ENCODE results near the gene ABCB1.
A peak's percentile ranks its signal among the peaks of the same experiment; 100 is the strongest.
"Not testable (repeated sequence)": the region's sequence is repeated elsewhere in the genome, so short reads cannot be mapped to it uniquely, and the experiment has no call there.

Gene ABCB1

DNA sequence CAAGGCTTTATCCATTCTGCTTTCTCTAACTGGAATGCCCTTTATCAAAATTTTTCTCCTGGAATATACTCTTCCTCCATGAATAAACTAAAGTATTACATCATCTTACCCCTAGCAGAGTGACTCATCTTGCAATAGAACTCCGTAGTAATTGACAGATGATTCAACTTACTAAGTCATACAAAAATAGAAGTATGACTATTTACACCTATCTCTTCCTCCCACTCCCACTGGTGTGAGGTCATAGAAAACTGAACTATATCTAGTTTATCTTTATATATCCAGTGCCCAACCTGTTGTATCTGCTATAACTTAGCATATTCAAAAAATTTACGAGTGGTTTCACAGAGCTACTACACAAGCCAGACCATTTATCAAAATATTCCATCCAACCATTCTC, 26.1 kb downstream of the ABCB1 start:
- no peak for DNase-seq

DNA sequence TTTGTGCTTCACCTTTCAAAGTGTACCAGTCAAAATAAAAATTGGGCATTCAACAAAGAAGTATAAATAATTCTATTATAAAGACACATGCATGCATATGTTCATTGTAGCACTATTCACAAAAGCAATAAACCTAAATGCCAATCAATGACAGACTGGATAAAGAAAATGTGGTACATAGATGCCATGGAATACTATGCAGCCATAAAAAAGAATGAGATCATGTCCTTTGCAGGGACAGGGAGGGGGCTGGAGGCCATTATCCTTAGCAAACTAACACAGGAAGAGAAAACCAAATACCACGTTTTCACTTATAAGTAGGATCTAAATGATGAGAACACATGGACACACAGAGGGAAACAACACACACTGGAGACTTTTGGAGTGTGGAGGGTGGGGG, 28.2 kb downstream of the ABCB1 start:
- DNase-seq, result not testable (repeated sequence)

DNA sequence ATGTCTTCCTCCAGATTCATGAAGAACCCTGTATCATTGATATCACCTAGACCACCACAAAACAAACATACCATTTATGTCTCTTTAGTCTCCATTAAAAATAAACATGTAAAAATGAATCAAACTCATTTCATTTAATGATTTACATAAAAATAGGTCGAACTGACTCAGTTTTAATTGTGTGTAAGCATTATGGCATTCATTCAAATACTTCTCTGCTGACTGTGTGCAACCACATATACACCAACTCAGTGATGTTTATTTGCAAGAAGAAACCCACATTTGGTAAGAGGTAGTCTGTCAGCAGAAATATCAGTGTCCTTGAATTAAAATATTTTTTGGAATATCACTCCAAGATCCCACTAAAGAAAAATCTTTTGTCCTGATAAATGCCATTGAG, 30.5 kb downstream of the ABCB1 start:
- DNase-seq, result no peak

DNA sequence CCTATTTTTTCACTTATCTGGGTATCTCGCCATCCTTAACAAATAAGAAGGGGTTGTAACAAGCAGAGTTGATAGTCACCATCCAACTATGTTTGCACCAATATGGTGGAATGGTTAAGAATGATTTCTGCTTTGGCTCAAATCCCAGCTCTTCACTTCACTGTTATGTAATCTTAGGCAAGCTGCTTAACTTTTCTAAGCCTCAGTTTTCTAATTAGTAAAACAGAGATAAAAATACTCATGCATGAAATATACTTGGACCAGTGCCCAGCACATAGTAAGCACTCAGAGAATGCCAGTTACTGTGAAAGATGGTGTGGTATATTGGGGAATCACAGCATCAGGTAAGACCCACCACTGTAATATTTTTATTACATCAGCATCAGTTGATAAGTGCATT, 33.6 kb downstream of the ABCB1 start:
- no peak for DNase-seq

DNA sequence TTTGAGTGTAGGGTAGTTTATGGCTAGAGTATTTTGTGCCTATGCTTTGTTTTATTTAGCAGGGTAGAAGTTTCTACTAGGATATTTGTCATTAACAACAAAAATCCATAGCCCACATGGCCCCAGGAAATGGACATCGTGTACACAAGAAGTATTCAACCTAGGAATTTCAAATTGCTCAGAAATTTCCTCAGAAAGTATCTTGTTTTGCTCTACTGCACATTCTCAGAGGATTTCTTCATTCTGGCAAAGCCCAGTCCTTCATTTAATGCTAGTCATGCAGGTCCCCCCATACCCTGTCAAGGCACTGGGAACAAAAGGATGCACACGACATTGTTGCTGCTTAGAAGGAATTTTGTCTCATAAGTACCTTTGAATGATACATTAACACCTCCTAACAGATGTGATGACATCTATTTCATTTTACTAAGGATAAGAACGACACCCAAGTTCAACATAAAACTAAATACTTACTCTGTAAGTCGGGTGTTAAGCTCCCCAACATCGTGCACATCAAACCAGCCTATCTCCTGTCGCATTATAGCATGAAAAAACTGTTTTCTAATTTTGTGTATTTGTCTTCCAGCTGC, 34.3 kb downstream of the ABCB1 start:
- no peak for DNase-seq

DNA sequence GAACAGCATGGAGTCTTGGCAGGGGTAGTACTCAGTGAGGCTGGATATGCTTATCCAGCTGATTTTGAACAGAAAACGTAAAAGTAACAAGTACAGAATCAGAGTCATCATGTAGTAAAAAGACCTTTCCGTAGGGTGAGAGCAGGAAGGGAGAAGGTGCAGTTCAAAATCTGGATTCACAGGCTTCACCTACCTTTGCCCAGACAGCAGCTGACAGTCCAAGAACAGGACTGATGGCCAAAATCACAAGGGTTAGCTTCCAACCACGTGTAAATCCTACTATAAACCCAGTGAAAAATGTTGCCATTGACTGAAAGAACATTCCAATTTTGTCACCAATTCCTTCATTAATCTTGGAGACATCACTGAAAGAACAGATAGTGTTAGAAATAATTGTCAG, 34.8 kb downstream of the ABCB1 start:
- no peak for DNase-seq

DNA sequence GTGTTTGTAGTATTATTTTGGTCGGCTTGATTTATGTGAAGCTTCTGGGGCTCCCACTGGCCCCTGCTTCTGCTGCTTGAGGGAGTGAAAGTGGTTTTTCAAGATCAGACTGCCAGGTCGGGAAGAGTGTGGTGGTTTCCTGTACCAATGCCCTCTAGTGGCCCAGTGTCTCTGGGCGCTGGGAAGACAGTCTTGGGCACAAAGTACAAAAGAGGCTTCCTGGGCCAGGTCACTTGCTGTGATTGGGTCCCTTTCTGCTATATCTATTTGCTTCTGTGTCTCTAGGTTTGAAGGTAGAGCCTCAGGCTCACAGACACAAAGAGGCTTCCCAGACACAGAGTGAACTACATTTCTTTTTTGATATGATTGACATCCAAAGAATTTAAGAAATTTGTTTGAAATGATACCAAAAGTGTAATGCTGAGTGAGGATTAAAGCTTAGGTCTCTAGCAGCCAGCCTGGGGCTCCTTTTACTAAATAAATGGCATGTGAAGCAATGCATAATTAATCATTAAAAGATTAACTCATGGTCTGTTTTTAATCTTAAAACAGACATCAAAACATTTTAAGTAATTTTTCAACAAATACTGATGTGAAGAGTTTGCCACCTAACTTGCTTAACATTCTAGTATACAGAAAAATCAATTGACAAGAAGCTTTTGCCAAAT, 36.3 kb downstream of the ABCB1 start:
- DNase-seq, result peak; percentile 46

DNA sequence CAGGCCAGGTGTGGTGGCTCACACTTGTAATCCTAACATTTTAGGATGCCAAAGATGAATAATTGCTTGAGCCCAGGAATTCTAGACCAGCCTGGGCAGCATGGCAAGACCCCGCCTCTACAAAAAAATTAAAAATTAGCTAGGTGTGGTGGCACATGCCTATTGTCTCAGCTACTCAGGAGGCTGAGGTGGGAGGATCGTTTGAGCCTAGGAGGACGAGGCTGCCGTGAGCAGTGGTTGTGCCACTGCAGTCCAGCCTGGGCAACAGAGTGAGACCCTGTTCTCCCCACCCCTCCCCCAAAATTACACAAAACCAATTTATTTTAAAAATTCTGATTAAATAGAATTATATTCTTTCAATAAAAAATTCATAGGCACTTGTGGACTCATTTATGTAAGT, 39.0 kb downstream of the ABCB1 start:
- DNase-seq, result no peak

DNA sequence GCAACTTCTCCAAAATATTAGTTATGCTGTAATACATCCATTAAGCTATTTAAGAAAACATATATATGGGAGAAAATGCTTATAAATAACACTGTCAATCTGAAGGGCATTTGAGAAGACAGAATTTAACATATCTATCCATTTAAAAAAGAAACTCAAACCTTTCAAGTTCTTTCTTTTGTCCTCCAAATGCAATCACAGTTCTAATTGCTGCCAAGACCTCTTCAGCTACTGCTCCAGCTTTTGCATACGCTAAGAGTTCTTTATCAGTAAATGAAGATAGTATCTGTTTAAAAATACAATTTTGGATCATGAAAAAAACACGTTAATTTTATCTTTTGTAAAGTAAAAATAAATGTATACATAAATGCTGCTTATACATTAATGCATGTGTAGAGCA, 39.6 kb downstream of the ABCB1 start:
- no peak for DNase-seq

DNA sequence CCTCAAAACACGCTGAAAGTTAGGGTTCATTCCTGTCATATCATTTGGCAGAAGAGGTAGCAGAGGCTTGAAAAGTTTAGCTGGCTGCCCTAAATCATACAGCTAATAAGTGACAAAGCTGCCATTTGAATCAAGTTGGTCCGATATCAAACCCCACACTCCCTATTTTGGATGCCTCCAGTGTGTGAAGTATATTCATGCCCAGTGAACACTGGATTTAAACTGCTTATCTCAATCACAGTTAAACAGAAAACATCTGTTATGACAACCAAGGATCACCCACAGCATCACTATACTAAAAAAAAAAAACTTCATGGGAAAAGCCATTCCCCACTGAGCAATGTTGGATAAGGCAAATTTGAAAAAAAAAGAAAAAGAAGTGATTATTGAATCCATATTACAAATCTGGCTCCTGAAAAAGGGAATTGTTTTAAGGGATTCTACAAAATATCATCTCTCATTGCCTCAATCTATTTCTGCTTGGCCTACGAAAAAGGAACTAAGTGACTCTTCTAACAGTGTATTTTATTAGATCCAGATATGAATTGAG, 48.3 kb downstream of the ABCB1 start:
- DNase-seq, result no peak

DNA sequence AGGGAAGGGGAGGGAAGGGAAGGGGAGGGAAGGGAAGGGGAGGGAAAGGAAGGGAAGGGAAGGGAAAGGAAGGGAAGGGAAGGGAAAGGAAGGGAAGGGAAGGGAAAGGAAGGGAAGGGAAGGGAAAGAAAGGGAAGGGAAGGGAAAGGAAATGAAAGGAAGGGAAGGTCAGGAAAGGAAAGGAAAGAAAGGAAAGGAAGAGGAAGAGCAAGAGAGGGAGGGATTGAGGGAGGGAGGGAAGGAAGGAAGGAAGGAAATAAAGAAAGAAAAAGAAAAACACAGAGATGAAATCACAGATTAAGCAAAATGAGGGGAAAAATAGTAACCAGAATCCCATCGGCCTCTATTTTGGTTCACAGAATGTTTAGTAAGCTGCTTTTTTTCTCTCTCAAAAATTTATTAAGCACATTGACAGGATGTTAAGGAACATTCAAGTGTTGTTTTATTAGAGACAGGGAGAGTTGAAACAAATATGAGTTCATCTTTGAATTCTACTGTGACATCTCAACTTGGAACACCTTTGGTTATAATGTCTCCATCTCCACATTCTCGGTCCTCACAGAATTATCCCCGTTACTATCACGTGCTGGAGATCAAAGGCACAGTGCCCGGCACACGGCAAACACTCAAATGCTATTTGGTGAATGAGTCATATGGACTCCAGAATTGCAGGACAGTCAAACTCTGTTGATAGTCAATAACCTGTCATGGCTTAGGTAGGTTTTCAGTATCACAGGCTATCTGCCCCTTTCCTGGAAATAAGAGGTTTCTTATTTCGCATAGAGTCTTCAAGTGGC, 52.4 kb downstream of the ABCB1 start:
- no peak for DNase-seq

DNA sequence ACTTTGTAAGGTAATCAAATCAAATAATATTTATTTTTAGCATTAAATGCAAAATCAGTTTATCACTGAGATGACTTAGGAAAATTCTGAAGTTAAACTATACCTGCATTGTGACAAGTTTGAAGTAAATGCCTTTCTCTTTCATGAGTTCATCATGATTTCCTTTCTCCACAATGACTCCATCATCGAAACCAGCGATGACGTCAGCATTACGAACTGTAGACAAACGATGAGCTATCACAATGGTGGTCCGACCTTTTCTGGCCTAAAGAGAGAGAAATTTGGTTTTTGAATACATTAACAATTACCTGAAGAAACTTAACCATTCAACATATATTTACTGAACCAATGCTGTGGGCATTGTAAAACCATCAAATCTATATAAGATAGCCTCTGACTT, 54.9 kb downstream of the ABCB1 start:
- DNase-seq, result no peak

DNA sequence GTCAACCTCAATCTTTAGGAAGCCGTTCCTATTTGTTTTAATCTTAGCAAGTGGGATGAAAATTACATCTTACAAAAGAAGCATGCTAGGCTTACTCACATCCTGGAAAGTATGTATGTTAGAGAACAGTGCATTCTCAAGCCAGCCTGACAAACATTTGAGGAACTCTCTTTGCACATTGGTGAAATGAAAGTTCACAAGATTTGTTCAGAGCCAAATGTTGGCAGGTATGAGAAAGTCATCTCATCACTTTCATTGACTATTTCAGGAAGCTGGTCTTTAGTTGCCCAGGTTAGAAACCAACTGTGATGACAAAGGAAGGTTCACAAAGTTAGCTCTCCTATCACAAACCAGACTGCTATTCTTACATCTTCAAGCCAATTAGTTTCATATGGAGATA, 57.1 kb downstream of the ABCB1 start:
- no peak for DNase-seq

DNA sequence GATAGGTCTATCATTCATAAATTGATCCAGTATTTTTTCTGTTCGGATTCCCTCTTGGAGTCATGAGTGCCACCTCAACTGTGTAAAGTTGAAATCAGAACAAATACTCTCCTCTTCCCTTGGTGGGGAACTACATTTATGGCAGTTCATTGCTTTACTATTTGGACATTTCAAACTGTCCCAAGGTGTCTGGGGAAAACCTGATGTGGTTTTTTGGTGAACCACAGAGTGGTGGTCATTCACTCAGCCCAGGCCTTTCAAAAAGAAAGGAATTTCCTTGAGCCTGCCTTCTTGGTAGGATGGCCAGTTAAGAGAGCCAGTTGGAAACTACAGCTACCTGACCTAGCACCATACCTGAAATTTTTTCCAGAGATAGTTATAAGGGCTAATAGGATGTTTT, 59.0 kb downstream of the ABCB1 start:
- no peak for DNase-seq

DNA sequence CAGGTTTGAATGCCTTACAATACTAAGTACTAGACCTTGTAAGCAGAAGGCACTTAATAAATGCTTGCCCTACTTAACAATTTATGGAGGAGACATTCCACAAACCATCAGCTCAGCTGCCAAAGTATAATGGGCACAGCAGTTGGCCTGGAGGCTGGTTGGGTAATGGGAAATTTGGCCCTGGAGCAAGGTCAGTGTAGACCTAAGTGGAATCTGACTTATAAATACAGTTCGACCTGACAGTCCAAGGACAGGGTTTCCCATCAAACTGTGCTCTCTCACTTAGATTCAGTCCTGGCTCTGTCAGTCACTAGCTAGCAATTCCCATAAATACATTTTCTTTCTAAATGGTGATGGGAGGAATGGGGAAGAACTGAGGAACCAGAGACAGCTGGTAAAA, 62.6 kb downstream of the ABCB1 start:
- DNase-seq, result no peak

DNA sequence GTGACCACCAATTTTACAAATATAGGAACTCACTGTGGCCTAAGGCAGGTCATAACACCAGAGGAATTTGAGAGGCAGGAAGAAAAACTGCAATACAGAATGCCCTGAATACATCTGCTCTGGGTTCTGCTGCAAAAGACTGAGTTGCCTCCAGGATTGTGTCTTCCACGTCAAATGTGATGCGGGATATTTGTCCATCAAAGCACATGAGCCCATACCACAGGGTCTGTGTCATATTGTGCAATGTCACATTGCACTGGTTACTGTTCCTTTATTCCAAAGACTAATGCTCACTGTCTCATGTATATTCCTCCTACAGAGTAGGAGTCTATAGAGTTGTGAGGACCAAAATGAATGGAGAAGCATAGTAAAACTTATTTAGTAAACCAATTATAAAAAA, 66.6 kb downstream of the ABCB1 start:
- DNase-seq, result no peak

DNA sequence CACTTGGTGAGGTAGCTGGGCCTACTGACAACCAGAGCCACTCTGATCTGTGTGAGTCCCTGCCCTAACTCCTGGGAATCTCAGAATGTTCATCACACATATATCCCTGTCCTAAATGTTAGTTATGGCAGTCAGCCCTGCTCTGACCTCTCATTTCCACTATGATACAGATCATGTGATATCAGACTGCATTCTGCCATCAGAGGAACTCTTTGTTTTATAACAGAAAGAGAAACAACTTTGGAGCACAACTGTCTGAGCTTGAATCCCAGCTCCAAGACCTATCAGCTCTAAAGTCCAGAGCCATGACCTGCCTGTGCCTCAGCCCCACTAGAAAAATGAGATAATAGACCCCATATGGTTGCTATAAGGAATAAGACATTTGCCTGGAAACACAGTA, 70.6 kb downstream of the ABCB1 start:
- DNase-seq, result no peak

DNA sequence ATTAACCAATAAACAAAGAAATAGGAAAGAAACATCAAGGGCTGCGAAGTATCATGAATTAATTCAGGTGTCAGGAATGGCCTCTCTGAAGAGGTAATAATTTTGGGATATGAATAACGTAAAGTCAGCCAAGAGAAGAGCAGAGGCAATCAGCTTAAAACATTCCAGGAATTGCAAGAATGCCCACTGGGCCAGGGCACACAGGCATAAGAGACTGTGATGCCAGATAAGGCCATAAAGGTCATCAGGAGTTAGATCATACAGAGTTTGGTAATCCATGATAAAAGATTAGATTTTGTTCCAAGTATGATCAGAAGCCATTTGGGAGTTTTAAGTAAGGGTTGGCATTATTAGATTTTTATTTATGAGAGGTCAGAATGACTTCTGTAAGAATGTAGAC, 72.0 kb downstream of the ABCB1 start:
- no peak for DNase-seq

DNA sequence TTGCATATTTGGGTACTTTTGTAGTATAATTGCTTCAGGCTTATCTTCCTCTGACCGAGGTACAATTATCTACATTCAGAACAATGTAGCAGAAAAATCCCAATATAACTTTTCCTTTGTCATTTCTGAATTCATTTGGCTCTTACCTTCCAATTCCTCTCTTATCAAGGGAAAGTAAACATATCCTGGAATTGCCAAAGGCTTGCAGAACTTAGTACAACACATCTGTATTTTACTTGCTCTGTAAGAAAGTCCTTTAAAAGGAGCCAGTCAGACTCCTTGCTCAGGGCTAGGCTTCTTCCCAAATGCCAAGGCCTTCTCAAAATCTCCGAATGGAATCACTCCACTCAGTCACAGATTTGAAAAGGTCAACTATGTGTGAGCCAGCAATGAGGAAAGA, 81.9 kb downstream of the ABCB1 start:
- no peak for DNase-seq

DNA sequence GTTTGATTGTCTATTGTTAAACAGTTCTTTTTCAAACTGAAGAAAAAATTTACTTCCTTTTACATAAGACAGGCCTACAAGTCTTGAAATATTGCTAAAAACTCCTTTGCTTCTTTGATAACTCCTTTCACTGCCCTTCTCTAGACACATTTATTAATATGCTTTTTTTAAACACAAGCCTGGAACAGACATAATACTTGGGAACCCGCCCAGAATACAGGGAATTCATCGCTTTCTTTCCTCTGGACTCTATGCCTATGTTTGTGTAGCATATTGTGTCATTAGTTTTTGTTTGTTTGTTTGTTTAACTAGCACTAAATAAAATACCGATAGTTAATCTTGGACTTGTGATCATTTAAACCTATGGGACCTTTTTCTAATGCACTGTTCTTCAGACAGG, 82.8 kb downstream of the ABCB1 start:
- no peak for DNase-seq

DNA sequence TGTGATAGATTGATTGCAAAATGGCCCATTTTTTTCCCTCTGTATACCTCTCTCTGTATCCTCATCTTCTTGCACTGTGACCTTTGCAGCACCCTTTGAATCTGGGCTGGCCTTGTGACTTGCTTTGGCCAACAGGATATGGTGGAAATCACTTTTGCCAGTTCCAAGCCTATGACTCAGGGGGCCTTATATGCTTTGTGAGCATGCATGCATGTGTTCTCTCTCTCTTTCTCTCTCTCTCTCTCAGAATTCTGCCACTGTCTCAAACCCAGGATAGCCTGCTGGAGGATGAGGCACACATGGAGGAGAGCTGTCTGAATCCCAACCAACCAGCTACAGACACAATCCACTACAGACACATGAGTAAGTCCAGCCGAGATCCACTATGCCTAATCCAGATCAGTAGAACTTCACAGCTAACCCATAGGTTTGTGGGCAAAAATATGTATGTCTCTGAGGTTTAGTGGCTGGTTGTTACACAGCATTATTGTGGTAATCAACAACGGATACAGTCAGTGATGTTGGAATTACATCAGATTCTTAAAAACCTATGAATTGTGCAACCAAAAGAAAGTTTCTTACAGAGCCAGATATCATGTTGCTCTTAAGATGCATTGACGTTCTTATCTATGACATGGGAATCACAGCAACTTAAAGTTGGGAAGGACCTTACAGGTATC, 83.4 kb downstream of the ABCB1 start:
- no peak for DNase-seq

DNA sequence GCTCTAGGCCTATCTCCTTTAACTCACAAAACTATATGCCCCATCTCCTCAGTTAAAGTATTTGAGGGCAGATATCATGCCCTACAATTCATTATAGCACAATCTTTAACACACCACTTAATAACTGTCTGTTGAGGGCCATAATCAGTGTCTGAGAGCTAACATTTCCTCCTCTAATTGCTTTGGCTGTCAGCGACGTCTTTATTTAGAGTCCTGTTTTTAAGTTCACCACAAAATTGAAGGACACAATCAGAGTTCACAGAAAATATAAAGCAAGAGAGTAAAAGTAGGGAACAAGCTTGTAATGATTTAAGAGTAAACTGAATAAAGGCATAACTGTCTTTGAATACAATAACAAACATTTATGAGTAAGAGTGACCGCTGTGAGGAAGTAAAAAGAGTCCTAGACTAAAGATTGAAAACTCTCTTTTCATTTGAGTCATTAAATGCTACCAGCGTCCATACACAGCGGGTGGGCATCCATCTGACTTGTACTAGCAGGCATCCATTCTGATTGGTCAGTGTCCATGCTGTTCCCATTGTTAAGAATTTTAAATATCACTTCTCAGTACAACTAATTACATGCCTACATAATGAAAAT, 86.8 kb downstream of the ABCB1 start:
- no peak for DNase-seq

DNA sequence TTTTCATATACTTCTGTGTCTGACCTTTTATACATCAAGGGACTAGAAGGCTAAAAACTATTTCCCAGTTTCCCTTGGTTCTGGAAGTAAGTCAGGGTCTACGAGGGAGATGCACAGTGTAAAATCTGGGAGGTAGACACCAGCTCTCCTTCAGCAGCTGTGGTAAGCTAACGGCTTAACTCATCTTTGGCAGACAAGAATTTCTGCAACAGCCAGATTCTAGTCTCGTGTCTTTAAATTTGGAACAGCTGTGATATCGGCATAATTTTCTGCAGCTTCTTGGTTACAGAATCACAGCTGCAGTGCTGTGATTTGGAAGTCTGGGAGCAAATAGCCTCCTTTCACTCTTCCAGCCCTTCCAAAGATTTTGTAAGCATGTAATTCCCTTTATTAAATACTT, 87.8 kb downstream of the ABCB1 start:
- no peak for DNase-seq

Measured in hematopoietic multipotent progenitor cell treated with erythropoietin and hydrocortisone succinate and interleukin-3 and kit ligand, for 8 days (in vitro differentiated cells).